Activated T-helper 1 cell treated with anti-CD3 and anti-CD28 coated beads, Interleukin-12 subunit alpha, Interleukin-12 subunit beta, Interleukin-2, Interleukin-4 antibody, amounts not matched to agents 30 ng/mL and 10 ng/mL and 1 ng/mL, durations not matched to agents 14 hours and 24 hours and 36 hours (primary cell): ENCODE measurements around the gene KRTAP5-2. TPM values are rescaled to one million over a fixed set of nuclear protein-coding genes. Genes with fewer than 3 reads are reported as not detected.

Source experiments
- DNase-seq: peaks from one replicate; pipeline ENCODE4 v3.0.0; 2021; ENCODE audit warnings: low spot score
- H3K27ac Mint-ChIP-seq: one replicate; pipeline ENCODE4 v1.8.0; 2021; ENCODE audit warnings: mild to moderate bottlenecking, mixed read lengths
- H3K27me3 Mint-ChIP-seq: one replicate; pipeline ENCODE4 v1.8.0; 2022; ENCODE audit warnings: mild to moderate bottlenecking, moderate library complexity, mixed read lengths; ENCODE audit not compliant: insufficient read depth
- H3K36me3 Mint-ChIP-seq: one replicate; pipeline ENCODE4 v1.8.0; 2021; ENCODE audit warnings: low read depth, mixed read lengths
- H3K4me1 Mint-ChIP-seq: one replicate; pipeline ENCODE4 v1.8.0; 2021; ENCODE audit warnings: low read depth, mixed read lengths
- H3K4me3 Mint-ChIP-seq: one replicate; pipeline ENCODE4 v1.8.0; 2021; ENCODE audit warnings: mild to moderate bottlenecking, moderate library complexity, mixed read lengths
- H3K9me3 Mint-ChIP-seq: one replicate; pipeline ENCODE4 v1.8.0; 2021; ENCODE audit warnings: mixed read lengths
- intact Hi-C: fragments of 100-400 bp; cut with micrococcal nuclease; formaldehyde crosslinking; loops from one replicate; pipeline ENCODE4 v1.15.1; 2024
- total RNA-seq: library from RNA; stranded (reverse); gene quantifications from 2 replicates; pipeline ENCODE4 v1.2.3, GENCODE V29; 2022

Gene KRTAP5-2
- total RNA-seq, 1 donor from 2014 or later, result not detected

- H3K4me3 Mint-ChIP-seq, result no peak overlapping the region
- H3K4me1 Mint-ChIP-seq, result no peaks in the 10 kb centered on the region
- no peak overlapping the region for H3K27ac Mint-ChIP-seq
- intact Hi-C loops, result loop anchor here (10.0 kb wide), 1 partner anchor 76 kb away; the partner anchor contains the start of genes KRTAP5-4 and KRTAP5-5
- DNase-seq, result no peak
- no peaks in the 10 kb centered on the region for H3K36me3 Mint-ChIP-seq
- H3K9me3 Mint-ChIP-seq, result no peaks in the 10 kb centered on the region
- H3K27me3 Mint-ChIP-seq, result peaks cover 30% of the 10 kb centered on the region
Observed at GRCh38 chr11:1548221-1549070, 49.6 kb downstream of the KRTAP5-2 start.

- no peak overlapping the region for H3K27ac Mint-ChIP-seq
- intact Hi-C loops, result loop anchor here (10.0 kb wide), 1 partner anchor 77 kb away; the partner anchor contains the start of genes KRTAP5-4 and KRTAP5-5
- H3K27me3 Mint-ChIP-seq, result peaks cover 30% of the 10 kb centered on the region
- no peaks in the 10 kb centered on the region for H3K4me1 Mint-ChIP-seq
- H3K36me3 Mint-ChIP-seq, result no peaks in the 10 kb centered on the region
- no peaks in the 10 kb centered on the region for H3K9me3 Mint-ChIP-seq
- no peak for DNase-seq
- H3K4me3 Mint-ChIP-seq, result no peak overlapping the region
Observed at GRCh38 chr11:1547467-1548098, 50.5 kb downstream of the KRTAP5-2 start.

Other genes with a start within 250 kb of the KRTAP5-2 start
- gene BRSK2, start 208.4 kb downstream of the KRTAP5-2 start, total RNA-seq, result 0.36 and 0.47 TPM in 2 replicates
- gene MOB2, start 111.5 kb downstream of the KRTAP5-2 start, total RNA-seq, result 22.6 and 27.5 TPM in 2 replicates
- 2.3 and 2.4 TPM in 2 replicates for gene DUSP8, start 26.0 kb downstream of the KRTAP5-2 start, total RNA-seq
- gene KRTAP5-1, start 13.0 kb downstream of the KRTAP5-2 start, total RNA-seq, result not detected in 2 replicates
- not detected in 2 replicates for gene KRTAP5-3, start 10.2 kb upstream of the KRTAP5-2 start, total RNA-seq
- not detected in 2 replicates for gene KRTAP5-4, start 23.8 kb upstream of the KRTAP5-2 start, total RNA-seq
- gene KRTAP5-5, start 31.5 kb upstream of the KRTAP5-2 start, total RNA-seq, result not detected in 2 replicates
- not detected in 2 replicates for gene KRTAP5-6, start 98.9 kb upstream of the KRTAP5-2 start, total RNA-seq
- gene IFITM10, start 152.3 kb upstream of the KRTAP5-2 start, total RNA-seq, result 0.32 and 0.52 TPM in 2 replicates
- gene CTSD, start 165.6 kb upstream of the KRTAP5-2 start, total RNA-seq, result 84.2 and 92.1 TPM in 2 replicates
- gene SYT8, start 236.7 kb upstream of the KRTAP5-2 start, total RNA-seq, result not detected in 2 replicates
- not detected in 2 replicates for gene TNNI2, start 240.7 kb upstream of the KRTAP5-2 start, total RNA-seq